Glutamatergic neuron (in vitro differentiated cells): Measurements from ENCODE around the gene CDK6. TPM values are rescaled to one million over a fixed set of nuclear protein-coding genes. Genes with fewer than 3 reads are reported as not detected.

ENCODE experiments used
- DNase-seq: peaks from one replicate; pipeline ENCODE4 v3.0.0; 2022
- H3K27ac Mint-ChIP-seq: one replicate; pipeline ENCODE4 v1.8.0; 2020; ENCODE audit warnings: mild to moderate bottlenecking, mixed read lengths, inconsistent platforms; ENCODE audit not compliant: unreplicated experiment
- H3K27me3 Mint-ChIP-seq: one replicate; pipeline ENCODE4 v1.8.0; 2020; ENCODE audit warnings: mild to moderate bottlenecking, moderate library complexity, mixed read lengths, inconsistent platforms; ENCODE audit not compliant: unreplicated experiment
- H3K36me3 Mint-ChIP-seq: one replicate; pipeline ENCODE4 v1.8.0; 2020; ENCODE audit warnings: mild to moderate bottlenecking, mixed read lengths, inconsistent platforms; ENCODE audit not compliant: unreplicated experiment
- H3K4me1 Mint-ChIP-seq: one replicate; pipeline ENCODE4 v1.8.0; 2020; ENCODE audit warnings: mild to moderate bottlenecking, low read depth, mixed read lengths, inconsistent platforms; ENCODE audit not compliant: unreplicated experiment
- H3K4me3 Mint-ChIP-seq: one replicate; pipeline ENCODE4 v1.8.0; 2020; ENCODE audit warnings: mild to moderate bottlenecking, mixed read lengths, inconsistent platforms; ENCODE audit not compliant: unreplicated experiment
- H3K9me3 Mint-ChIP-seq: one replicate; pipeline ENCODE4 v1.8.0; 2020; ENCODE audit warnings: mild to moderate bottlenecking, moderate library complexity, mixed read lengths, inconsistent platforms; ENCODE audit not compliant: unreplicated experiment
- total RNA-seq: library from RNA; stranded (reverse); fragmentation: NEBNext Ultra II Directional; extraction: Animal tissue kit (Norgen Biotek cat#: 25700); gene quantifications from one replicate; pipeline ENCODE4 v1.2.1, GENCODE V29; 2021; ENCODE audit not compliant: unreplicated experiment
- TF ChIP-seq, protein P1 (sequence below): fragments of 200-600 bp; sonication (generic); IDR thresholded peaks from one replicate; pipeline ENCODE4 v1.5.0; 2021; ENCODE audit not compliant: partially characterized antibody, unreplicated experiment

Gene CDK6
- total RNA-seq, 1 donor from 2014 or later = 111 TPM

DNA sequence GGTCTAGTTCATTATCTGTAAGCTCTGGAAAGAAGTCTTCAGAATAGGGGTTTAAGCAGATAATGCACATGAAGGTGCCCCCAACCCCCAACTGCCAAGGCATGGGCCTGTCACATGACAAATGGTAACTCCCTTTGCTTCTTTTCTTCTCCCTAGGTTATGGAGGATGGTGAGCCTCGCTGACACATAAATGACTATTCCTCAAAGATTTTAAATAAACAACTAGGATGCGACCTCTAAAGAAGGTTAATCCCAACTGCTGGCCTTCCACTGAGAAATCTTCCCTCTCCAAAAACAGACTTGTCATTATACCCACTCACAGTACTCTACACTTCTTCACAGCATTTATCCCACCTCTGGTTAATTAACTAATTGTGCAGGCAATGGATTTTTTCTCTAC, 170.4 kb downstream of the CDK6 start:
- no peak overlapping the region for H3K27ac Mint-ChIP-seq
- no peaks in the 10 kb centered on the region for H3K27me3 Mint-ChIP-seq
- no peaks in the 10 kb centered on the region for H3K36me3 Mint-ChIP-seq
- H3K4me3 Mint-ChIP-seq = no peak overlapping the region
- no peaks in the 10 kb centered on the region for H3K4me1 Mint-ChIP-seq
- no peaks in the 10 kb centered on the region for H3K9me3 Mint-ChIP-seq
- TF ChIP-seq, protein P1, sequence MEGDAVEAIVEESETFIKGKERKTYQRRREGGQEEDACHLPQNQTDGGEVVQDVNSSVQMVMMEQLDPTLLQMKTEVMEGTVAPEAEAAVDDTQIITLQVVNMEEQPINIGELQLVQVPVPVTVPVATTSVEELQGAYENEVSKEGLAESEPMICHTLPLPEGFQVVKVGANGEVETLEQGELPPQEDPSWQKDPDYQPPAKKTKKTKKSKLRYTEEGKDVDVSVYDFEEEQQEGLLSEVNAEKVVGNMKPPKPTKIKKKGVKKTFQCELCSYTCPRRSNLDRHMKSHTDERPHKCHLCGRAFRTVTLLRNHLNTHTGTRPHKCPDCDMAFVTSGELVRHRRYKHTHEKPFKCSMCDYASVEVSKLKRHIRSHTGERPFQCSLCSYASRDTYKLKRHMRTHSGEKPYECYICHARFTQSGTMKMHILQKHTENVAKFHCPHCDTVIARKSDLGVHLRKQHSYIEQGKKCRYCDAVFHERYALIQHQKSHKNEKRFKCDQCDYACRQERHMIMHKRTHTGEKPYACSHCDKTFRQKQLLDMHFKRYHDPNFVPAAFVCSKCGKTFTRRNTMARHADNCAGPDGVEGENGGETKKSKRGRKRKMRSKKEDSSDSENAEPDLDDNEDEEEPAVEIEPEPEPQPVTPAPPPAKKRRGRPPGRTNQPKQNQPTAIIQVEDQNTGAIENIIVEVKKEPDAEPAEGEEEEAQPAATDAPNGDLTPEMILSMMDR = no peak
- no peak for DNase-seq

DNA sequence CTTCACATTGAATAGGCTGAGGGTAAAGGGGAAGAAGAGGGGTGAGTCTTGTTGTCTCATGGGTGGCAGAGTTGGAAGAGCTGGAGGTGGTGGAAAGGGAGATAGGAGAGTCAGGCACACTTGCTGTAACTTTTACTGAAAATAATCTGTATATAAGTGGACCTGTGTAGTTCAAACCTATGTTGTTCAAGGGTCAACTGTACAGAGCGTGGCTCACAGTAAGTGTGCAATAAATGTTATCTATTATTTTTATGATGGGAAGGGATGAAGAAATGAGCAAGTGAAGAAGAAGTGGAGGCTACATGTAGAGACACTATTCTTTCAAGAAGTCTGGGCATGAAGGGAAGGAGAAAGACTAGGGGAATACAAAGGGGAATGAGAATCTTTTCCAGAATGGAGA, 174.7 kb downstream of the CDK6 start:
- H3K4me1 Mint-ChIP-seq = no peaks in the 10 kb centered on the region
- H3K27ac Mint-ChIP-seq = no peak overlapping the region
- H3K27me3 Mint-ChIP-seq = no peaks in the 10 kb centered on the region
- no peak for DNase-seq
- TF ChIP-seq, protein P1 = no peak
- no peaks in the 10 kb centered on the region for H3K36me3 Mint-ChIP-seq
- no peak overlapping the region for H3K4me3 Mint-ChIP-seq
- H3K9me3 Mint-ChIP-seq = no peaks in the 10 kb centered on the region

GRCh38 chr7:92658671-92659070, 177.7 kb downstream of the CDK6 start:
- no peaks in the 10 kb centered on the region for H3K27me3 Mint-ChIP-seq
- no peak overlapping the region for H3K4me3 Mint-ChIP-seq
- no peak overlapping the region for H3K27ac Mint-ChIP-seq
- no peaks in the 10 kb centered on the region for H3K9me3 Mint-ChIP-seq
- no peaks in the 10 kb centered on the region for H3K36me3 Mint-ChIP-seq
- TF ChIP-seq, protein P1 = no peak
- no peak for DNase-seq
- H3K4me1 Mint-ChIP-seq = peaks cover 4% of the 10 kb centered on the region

DNA sequence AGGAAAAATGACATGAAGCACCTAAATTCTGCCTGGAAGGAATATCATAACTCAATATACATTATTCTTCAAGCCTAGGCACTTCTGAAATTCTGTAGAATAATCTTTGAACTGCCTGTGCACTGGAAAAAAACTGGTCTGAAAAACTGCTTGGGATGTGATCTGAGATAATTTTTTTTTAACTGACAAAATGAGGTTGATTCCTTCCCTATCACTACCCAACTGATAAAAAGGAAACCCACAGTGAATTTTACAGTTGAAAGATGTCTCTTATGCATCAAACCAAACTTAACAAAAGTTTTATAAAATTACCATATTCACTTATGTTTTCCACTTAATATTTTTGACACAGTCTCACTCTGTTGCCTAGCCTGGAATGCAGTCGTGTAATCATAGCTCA, 179.0 kb downstream of the CDK6 start:
- Mint-ChIP-seq H3K36me3 (no peaks in the 10 kb centered on the region), H3K9me3 (no peaks in the 10 kb centered on the region), H3K27ac (no peak overlapping the region), H3K4me3 (no peak overlapping the region), H3K27me3 (no peaks in the 10 kb centered on the region), H3K4me1 (peaks cover 6% of the 10 kb centered on the region)
- DNase-seq = no peak
- TF ChIP-seq, protein P1 = no peak

GRCh38 chr7:92656121-92656520, 180.3 kb downstream of the CDK6 start:
- H3K27me3 Mint-ChIP-seq = no peaks in the 10 kb centered on the region
- H3K4me1 Mint-ChIP-seq = peaks cover 6% of the 10 kb centered on the region
- TF ChIP-seq, protein P1 = no peak
- no peak overlapping the region for H3K4me3 Mint-ChIP-seq
- H3K9me3 Mint-ChIP-seq = no peaks in the 10 kb centered on the region
- no peaks in the 10 kb centered on the region for H3K36me3 Mint-ChIP-seq
- no peak for DNase-seq
- H3K27ac Mint-ChIP-seq = no peak overlapping the region
